Measurements from ENCODE around the gene SIGLECL1.

GRCh38 chr19:51207747-51208146 lies 43.1 kb upstream of the SIGLECL1 start:
- TF ChIP-seq, protein P1, sequence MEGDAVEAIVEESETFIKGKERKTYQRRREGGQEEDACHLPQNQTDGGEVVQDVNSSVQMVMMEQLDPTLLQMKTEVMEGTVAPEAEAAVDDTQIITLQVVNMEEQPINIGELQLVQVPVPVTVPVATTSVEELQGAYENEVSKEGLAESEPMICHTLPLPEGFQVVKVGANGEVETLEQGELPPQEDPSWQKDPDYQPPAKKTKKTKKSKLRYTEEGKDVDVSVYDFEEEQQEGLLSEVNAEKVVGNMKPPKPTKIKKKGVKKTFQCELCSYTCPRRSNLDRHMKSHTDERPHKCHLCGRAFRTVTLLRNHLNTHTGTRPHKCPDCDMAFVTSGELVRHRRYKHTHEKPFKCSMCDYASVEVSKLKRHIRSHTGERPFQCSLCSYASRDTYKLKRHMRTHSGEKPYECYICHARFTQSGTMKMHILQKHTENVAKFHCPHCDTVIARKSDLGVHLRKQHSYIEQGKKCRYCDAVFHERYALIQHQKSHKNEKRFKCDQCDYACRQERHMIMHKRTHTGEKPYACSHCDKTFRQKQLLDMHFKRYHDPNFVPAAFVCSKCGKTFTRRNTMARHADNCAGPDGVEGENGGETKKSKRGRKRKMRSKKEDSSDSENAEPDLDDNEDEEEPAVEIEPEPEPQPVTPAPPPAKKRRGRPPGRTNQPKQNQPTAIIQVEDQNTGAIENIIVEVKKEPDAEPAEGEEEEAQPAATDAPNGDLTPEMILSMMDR (IDR thresholded peaks at IDR 0.05): no peak
- TF ChIP-seq EP300 (IDR thresholded peaks at IDR 0.05): no peak

All from gastroesophageal sphincter (tissue), 3 donors.